ENCODE results near the gene IL1RAP.

IL1RAP gene

GRCh38 chr3:190595807-190596206 lies 81.9 kb downstream of the IL1RAP start:
- no peak for DNase-seq
- TF ChIP-seq CTCF (IDR thresholded peaks at IDR 0.05; ENCODE audit: low read depth, low read length) = no peak
- no peak overlapping the region for H3K4me3 ChIP-seq (ENCODE audit: low read depth, low read length)

GRCh38 chr3:190596349-190597285 lies 82.7 kb downstream of the IL1RAP start:
- Histone ChIP-seq H3K27me3 (ENCODE audit: insufficient read depth, low read depth, severe bottlenecking) (no peaks in the 10 kb centered on the region), H3K36me3 (no peaks in the 10 kb centered on the region), H3K4me3 (ENCODE audit: low read depth, low read length) (no peak overlapping the region), H3K27ac (no peak overlapping the region), H3K9me3 (ENCODE audit: severe bottlenecking) (no peaks in the 10 kb centered on the region)
- no peak for TF ChIP-seq CTCF (IDR thresholded peaks at IDR 0.05; ENCODE audit: low read depth, low read length)
- no peak for DNase-seq

More at GRCh38 chr3:190595807-190596206, 81.9 kb downstream of the IL1RAP start:
- H3K9me3 ChIP-seq (ENCODE audit: severe bottlenecking) = no peaks in the 10 kb centered on the region
- H3K27me3 ChIP-seq (ENCODE audit: insufficient read depth, low read depth, severe bottlenecking) = no peaks in the 10 kb centered on the region
- H3K27ac ChIP-seq = no peak overlapping the region
- H3K36me3 ChIP-seq = no peaks in the 10 kb centered on the region

GRCh38 chr3:190597291-190597690 lies 83.4 kb downstream of the IL1RAP start:
- no peak for DNase-seq

GRCh38 chr3:190601622-190602021 lies 87.7 kb downstream of the IL1RAP start:
- H3K9me3 ChIP-seq (ENCODE audit: severe bottlenecking) = no peaks in the 10 kb centered on the region
- H3K27ac ChIP-seq = no peak overlapping the region
- no peaks in the 10 kb centered on the region for H3K36me3 ChIP-seq
- TF ChIP-seq CTCF (IDR thresholded peaks at IDR 0.05; ENCODE audit: low read depth, low read length) = no peak
- DNase-seq = no peak
- H3K4me3 ChIP-seq (ENCODE audit: low read depth, low read length) = no peak overlapping the region
- no peaks in the 10 kb centered on the region for H3K27me3 ChIP-seq (ENCODE audit: insufficient read depth, low read depth, severe bottlenecking)

More at GRCh38 chr3:190597291-190597690, 83.4 kb downstream of the IL1RAP start:
- no peak for TF ChIP-seq CTCF (IDR thresholded peaks at IDR 0.05; ENCODE audit: low read depth, low read length)
- no peaks in the 10 kb centered on the region for H3K27me3 ChIP-seq (ENCODE audit: insufficient read depth, low read depth, severe bottlenecking)
- no peaks in the 10 kb centered on the region for H3K36me3 ChIP-seq
- no peak overlapping the region for H3K4me3 ChIP-seq (ENCODE audit: low read depth, low read length)
- H3K9me3 ChIP-seq (ENCODE audit: severe bottlenecking) = no peaks in the 10 kb centered on the region
- H3K27ac ChIP-seq = no peak overlapping the region

GRCh38 chr3:190605385-190605784 lies 91.5 kb downstream of the IL1RAP start:
- no peaks in the 10 kb centered on the region for H3K27me3 ChIP-seq (ENCODE audit: insufficient read depth, low read depth, severe bottlenecking)
- no peaks in the 10 kb centered on the region for H3K9me3 ChIP-seq (ENCODE audit: severe bottlenecking)
- TF ChIP-seq CTCF (IDR thresholded peaks at IDR 0.05; ENCODE audit: low read depth, low read length) = no peak
- no peak for DNase-seq
- no peak overlapping the region for H3K4me3 ChIP-seq (ENCODE audit: low read depth, low read length)
- no peak overlapping the region for H3K27ac ChIP-seq
- H3K36me3 ChIP-seq = no peaks in the 10 kb centered on the region
